SH-SY5Y (cell line): ENCODE measurements around the gene LRP8.

Experiments
- GATA2 ChIP-seq: IDR thresholded peaks from 2 replicates; pipeline ENCODE4 v1.6.1; 2011; ENCODE audit warnings: mild to moderate bottlenecking, low read depth, low read length
- GATA3 ChIP-seq: IDR thresholded peaks from 2 replicates; pipeline ENCODE4 v1.6.1; 2011; ENCODE audit warnings: low read depth, mild to moderate bottlenecking, low read length, moderate library complexity

DNA sequence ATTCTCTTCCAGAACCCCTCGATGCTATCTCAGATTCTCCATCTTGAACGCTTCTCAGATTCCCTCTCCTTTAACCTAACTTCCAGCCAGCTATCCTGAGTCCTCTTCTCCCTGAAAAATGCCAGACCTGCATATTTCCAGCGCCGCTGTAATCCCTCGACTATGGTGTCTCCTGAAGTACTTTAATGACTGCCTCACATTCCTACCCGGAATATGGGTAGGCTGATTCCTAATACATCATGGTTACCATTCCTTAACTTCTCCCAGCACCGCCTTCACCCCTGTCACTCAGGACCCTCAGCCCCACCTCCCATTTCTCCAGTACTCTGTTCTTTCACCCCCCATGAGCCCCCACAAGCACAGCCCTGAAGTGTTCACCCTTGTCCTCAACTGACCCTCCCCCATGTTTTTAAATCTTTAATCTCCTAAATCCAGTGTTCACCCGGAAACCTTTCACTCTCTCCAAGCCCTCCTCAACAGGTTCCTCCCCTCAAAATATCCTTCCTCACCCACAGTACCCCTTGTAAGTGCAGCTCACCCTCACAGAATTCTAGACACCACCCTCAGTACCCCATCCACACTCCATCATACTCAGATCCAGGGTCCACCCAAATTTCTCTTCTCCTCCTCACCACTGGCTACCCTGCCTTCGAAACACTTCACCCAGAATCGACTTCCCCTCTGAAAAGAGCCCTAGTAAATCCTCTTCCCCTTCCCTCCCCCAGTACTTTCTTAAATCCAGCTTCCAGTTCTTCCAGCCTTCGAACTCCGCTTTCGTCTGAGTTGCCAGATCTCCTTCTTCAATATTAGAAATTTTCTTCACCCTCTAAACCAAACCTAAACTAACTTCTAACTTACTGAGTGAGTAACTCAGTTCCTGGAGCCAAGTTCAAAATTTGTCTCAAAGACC is 130.3 kb downstream of the LRP8 start:
- no peak for TF ChIP-seq GATA2
- no peak for TF ChIP-seq GATA3
